ENCODE data around the gene CBFB.

The CBFB gene

GRCh38 chr16:67129422-67129821 is 100.5 kb downstream of the CBFB start:
- POLR2A ChIA-PET: no interaction called here
- DNase-seq (ENCODE audit: extremely low spot score): no peak
- CTCF ChIA-PET: interaction anchor here (1.2 to 2.0 kb wide), 2 partner anchors 10 to 25 kb away, joined by 3 to 10 read pairs; no protein-coding TSS in a partner anchor
- TF ChIP-seq ZNF384 (IDR thresholded peaks at IDR 0.05): no peak
- TF ChIP-seq ARNT (IDR thresholded peaks at IDR 0.05): no peak
- TF ChIP-seq, protein P1, sequence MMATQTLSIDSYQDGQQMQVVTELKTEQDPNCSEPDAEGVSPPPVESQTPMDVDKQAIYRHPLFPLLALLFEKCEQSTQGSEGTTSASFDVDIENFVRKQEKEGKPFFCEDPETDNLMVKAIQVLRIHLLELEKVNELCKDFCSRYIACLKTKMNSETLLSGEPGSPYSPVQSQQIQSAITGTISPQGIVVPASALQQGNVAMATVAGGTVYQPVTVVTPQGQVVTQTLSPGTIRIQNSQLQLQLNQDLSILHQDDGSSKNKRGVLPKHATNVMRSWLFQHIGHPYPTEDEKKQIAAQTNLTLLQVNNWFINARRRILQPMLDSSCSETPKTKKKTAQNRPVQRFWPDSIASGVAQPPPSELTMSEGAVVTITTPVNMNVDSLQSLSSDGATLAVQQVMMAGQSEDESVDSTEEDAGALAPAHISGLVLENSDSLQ (IDR thresholded peaks at IDR 0.05): no peak
- no peak for TF ChIP-seq FOXA1 (IDR thresholded peaks at IDR 0.05)
- TF ChIP-seq NFRKB (IDR thresholded peaks at IDR 0.05): no peak
- TF ChIP-seq FOXM1 (IDR thresholded peaks at IDR 0.05; ENCODE audit: borderline replicate concordance): no peak
- no peak for TF ChIP-seq BHLHE40 (IDR thresholded peaks at IDR 0.05; ENCODE audit: borderline replicate concordance)
- no peak for TF ChIP-seq TARDBP (IDR thresholded peaks at IDR 0.05)
- TF ChIP-seq HDGF (IDR thresholded peaks at IDR 0.05; ENCODE audit: borderline replicate concordance): no peak
- TF ChIP-seq SUZ12 (IDR thresholded peaks at IDR 0.05): no peak
- no peak for TF ChIP-seq CTBP1 (IDR thresholded peaks at IDR 0.05; ENCODE audit: borderline replicate concordance)

DNA sequence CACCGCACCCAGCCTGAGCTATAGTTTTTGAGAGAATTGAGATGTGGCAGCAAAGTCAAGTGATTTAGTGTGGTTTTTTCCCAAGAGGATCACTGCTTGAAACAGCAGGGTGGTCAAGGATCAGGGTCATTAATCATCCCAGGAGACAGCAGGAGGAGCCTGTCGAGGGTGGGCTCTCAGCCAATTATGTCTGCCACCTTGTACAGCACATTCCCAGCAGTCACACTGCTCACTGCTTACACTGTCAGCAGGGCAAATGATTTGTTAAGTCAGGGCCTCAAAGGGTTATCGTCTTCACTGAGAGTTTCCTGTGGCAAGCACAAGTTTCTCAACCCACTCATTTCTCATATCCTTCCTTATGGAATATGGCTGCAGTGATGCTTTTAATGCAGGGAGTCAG is 108.7 kb downstream of the CBFB start:
- no peak for DNase-seq (ENCODE audit: extremely low spot score)
- ChIA-PET POLR2A (no interaction called here), CTCF (interaction anchor here (0.6 to 0.7 kb wide), 2 partner anchors 20 to 381 kb away, joined by 4 to 5 read pairs; no protein-coding TSS in a partner anchor)
- TF ChIP-seq, protein P1 (IDR thresholded peaks at IDR 0.05): peak; percentile 79
- no peak for TF ChIP-seq FOXK2 (IDR thresholded peaks at IDR 0.05)

DNA sequence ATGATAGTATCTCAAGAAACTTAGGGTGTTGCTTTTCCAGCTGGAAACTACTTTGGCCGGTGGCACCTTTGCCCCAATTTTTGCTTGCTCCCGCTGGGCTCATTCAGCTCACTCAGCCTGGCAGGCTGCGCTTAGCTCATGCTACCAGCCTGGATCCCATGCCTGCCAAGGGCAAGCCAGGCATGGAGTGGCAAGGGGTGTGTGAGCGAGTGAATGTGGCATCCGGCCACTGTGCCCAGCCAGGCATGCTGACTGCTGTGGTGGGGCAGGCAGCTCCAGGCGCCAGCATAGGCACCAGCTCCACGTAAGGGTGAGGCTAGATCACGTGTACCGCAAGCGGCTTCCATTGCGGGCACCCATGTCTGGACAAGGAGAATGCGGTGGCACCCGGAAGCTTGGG is 112.4 kb downstream of the CBFB start:
- TF ChIP-seq SP1 (IDR thresholded peaks at IDR 0.05): no peak
- TF ChIP-seq CTBP1 (IDR thresholded peaks at IDR 0.05; ENCODE audit: borderline replicate concordance): no peak
- no peak for TF ChIP-seq ARNT (IDR thresholded peaks at IDR 0.05)
- TF ChIP-seq NFRKB (IDR thresholded peaks at IDR 0.05): no peak
- no peak for TF ChIP-seq ELF4 (IDR thresholded peaks at IDR 0.05)
- no peak for TF ChIP-seq FOXA1 (IDR thresholded peaks at IDR 0.05)
- TF ChIP-seq SUZ12 (IDR thresholded peaks at IDR 0.05): no peak
- no peak for TF ChIP-seq HDGF (IDR thresholded peaks at IDR 0.05; ENCODE audit: borderline replicate concordance)
- no peak for TF ChIP-seq FOXK2 (IDR thresholded peaks at IDR 0.05)
- TF ChIP-seq, protein P1 (IDR thresholded peaks at IDR 0.05): no peak
- ChIA-PET POLR2A (interaction anchor here (1.5 kb wide), 1 partner anchor 19 kb away, joined by 6 read pairs; the partner anchor contains the start of genes FBXL8 and TRADD), CTCF (interaction anchor here (2.0 to 2.3 kb wide), 2 partner anchors 14 to 180 kb away, joined by 5 to 6 read pairs; partner anchors contain the start of gene CES3)
- DNase-seq (ENCODE audit: extremely low spot score): no peak

- TF ChIP-seq HDGF (IDR thresholded peaks at IDR 0.05; ENCODE audit: borderline replicate concordance) (no peak), FOXM1 (IDR thresholded peaks at IDR 0.05; ENCODE audit: borderline replicate concordance) (no peak), ARNT (IDR thresholded peaks at IDR 0.05) (no peak), L3MBTL2 (conservative IDR thresholded peaks at IDR 0.05) (no peak)
- ChIA-PET CTCF (interaction anchor here (2.0 to 2.3 kb wide), 2 partner anchors 13 to 181 kb away, joined by 5 to 6 read pairs; partner anchors contain the start of gene CES3), POLR2A (interaction anchor here (1.5 kb wide), 1 partner anchor 18 kb away, joined by 6 read pairs; the partner anchor contains the start of genes FBXL8 and TRADD)
- DNase-seq (ENCODE audit: extremely low spot score): no peak
These were observed 113.4 kb downstream of the CBFB start for GRCh38 chr16:67142342-67142741.

DNA sequence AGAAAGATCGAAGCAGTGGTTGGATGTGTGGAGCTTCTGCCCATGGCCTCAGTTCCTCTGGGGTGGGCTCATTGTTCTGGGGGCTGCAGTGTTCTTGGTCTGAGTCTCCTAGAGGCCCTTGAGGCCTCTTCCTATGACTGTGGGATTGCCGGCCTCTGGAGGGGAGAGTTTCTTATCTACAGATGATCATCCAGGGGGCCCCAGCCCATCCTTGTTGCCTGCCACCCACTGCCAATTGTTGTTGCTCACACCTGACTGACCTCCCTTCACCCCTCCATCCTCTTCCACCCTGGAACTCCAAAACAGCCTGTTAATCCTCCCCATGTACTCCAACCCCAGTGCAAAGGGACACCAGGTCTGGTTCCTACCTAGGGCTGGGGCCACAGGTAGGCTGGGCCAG is 116.0 kb downstream of the CBFB start:
- ChIA-PET CTCF (interaction anchor here (0.6 kb wide), 1 partner anchor 131 kb away, joined by 3 read pairs; no protein-coding TSS in a partner anchor), POLR2A (interaction anchor here (0.6 kb wide), 1 partner anchor 17 kb away, joined by 3 read pairs; no protein-coding TSS in a partner anchor)
- no peak for DNase-seq (ENCODE audit: extremely low spot score)

GRCh38 chr16:67145746-67146145 is 116.8 kb downstream of the CBFB start:
- TF ChIP-seq SUZ12 (IDR thresholded peaks at IDR 0.05) (no peak), SP1 (IDR thresholded peaks at IDR 0.05) (no peak), LEF1 (IDR thresholded peaks at IDR 0.05; ENCODE audit: borderline replicate concordance) (no peak), ARNT (IDR thresholded peaks at IDR 0.05) (no peak), FOXA1 (IDR thresholded peaks at IDR 0.05) (no peak), HDGF (IDR thresholded peaks at IDR 0.05; ENCODE audit: borderline replicate concordance) (no peak), FOXM1 (IDR thresholded peaks at IDR 0.05; ENCODE audit: borderline replicate concordance) (no peak), FOXK2 (IDR thresholded peaks at IDR 0.05) (no peak), ZNF384 (IDR thresholded peaks at IDR 0.05) (no peak), CTBP1 (IDR thresholded peaks at IDR 0.05; ENCODE audit: borderline replicate concordance) (no peak), BHLHE40 (IDR thresholded peaks at IDR 0.05; ENCODE audit: borderline replicate concordance) (no peak), NFRKB (IDR thresholded peaks at IDR 0.05) (no peak), L3MBTL2 (conservative IDR thresholded peaks at IDR 0.05) (no peak), ELF4 (IDR thresholded peaks at IDR 0.05) (no peak), TARDBP (IDR thresholded peaks at IDR 0.05) (no peak)
- TF ChIP-seq, protein P1 (IDR thresholded peaks at IDR 0.05): no peak
- POLR2A ChIA-PET: no interaction called here
- CTCF ChIA-PET: no interaction called here
- DNase-seq (ENCODE audit: extremely low spot score): no peak

More for the DNA sequence above, 116.0 kb downstream of the CBFB start:
- no peak for TF ChIP-seq ARNT (IDR thresholded peaks at IDR 0.05)
- no peak for TF ChIP-seq TARDBP (IDR thresholded peaks at IDR 0.05)
- no peak for TF ChIP-seq NFRKB (IDR thresholded peaks at IDR 0.05)
- TF ChIP-seq LEF1 (IDR thresholded peaks at IDR 0.05; ENCODE audit: borderline replicate concordance): no peak
- TF ChIP-seq BHLHE40 (IDR thresholded peaks at IDR 0.05; ENCODE audit: borderline replicate concordance): no peak
- no peak for TF ChIP-seq L3MBTL2 (conservative IDR thresholded peaks at IDR 0.05)
- TF ChIP-seq FOXM1 (IDR thresholded peaks at IDR 0.05; ENCODE audit: borderline replicate concordance): no peak
- TF ChIP-seq, protein P1 (IDR thresholded peaks at IDR 0.05): no peak
- no peak for TF ChIP-seq CTBP1 (IDR thresholded peaks at IDR 0.05; ENCODE audit: borderline replicate concordance)
- TF ChIP-seq SP1 (IDR thresholded peaks at IDR 0.05): no peak
- no peak for TF ChIP-seq HDGF (IDR thresholded peaks at IDR 0.05; ENCODE audit: borderline replicate concordance)
- TF ChIP-seq ZNF384 (IDR thresholded peaks at IDR 0.05): no peak
- no peak for TF ChIP-seq FOXA1 (IDR thresholded peaks at IDR 0.05)
- TF ChIP-seq SUZ12 (IDR thresholded peaks at IDR 0.05): no peak
- TF ChIP-seq FOXK2 (IDR thresholded peaks at IDR 0.05): no peak
- no peak for TF ChIP-seq ELF4 (IDR thresholded peaks at IDR 0.05)
